ENCODE measurements around the gene TOP1. TPM values are rescaled to one million over a fixed set of nuclear protein-coding genes. Genes with fewer than 3 reads are reported as not detected.

Gene TOP1
- total and polyA plus RNA-seq, 4 donors, result 39.7 to 62.7 (median 51.7) TPM

DNA sequence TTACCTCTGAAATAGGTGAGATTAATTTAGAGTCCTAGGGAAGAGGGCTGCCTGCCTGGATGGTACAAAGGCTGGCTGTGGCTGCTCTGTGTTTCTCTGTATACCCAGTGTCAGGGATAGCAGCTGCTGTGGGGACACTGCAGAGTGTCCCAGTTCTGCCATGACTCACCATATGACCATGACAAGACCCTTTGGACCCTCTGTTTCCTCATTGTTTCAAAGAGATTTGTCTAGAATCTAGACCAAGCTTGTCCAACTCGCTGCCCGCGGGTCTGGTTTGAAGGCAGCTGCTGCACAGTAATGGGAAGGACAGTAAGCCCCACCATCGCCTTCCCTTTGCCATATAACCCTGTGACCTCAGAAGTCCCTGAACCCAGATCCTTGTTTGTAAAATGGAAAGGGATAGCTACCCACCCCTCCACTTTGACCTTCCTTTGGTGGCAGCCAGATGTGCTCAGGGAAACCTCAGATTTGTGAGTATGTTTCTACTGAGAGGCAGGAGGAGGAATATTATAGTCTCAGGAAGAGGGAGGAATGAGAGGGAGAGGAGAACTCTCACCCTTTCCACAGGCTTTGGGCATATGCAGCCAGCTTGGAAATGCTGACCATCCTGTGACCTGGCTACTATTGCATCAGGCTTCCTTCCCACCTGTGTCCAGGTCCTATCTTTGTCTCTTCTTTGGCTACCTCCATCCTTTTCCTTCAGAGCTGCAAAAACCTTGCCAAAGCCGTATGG is 122.7 kb downstream of the TOP1 start:
- no peak overlapping the region for H3K9ac ChIP-seq (ENCODE audit: insufficient read depth in 1 of 2, low read length in 2 of 2)
- no peak overlapping the region for H3K4me3 ChIP-seq
- 85 to 87% methylated on average over 5 of the region's 5 CpGs for WGBS, 2 donors
- H3K4me1 ChIP-seq (ENCODE audit: control insufficient read depth in 5 of 5, insufficient read depth in 5 of 5, low read length in 5 of 5), result peaks cover 7 to 63% (median 23%) of the 10 kb centered on the region in 5 donors
- TF ChIP-seq, protein P1, sequence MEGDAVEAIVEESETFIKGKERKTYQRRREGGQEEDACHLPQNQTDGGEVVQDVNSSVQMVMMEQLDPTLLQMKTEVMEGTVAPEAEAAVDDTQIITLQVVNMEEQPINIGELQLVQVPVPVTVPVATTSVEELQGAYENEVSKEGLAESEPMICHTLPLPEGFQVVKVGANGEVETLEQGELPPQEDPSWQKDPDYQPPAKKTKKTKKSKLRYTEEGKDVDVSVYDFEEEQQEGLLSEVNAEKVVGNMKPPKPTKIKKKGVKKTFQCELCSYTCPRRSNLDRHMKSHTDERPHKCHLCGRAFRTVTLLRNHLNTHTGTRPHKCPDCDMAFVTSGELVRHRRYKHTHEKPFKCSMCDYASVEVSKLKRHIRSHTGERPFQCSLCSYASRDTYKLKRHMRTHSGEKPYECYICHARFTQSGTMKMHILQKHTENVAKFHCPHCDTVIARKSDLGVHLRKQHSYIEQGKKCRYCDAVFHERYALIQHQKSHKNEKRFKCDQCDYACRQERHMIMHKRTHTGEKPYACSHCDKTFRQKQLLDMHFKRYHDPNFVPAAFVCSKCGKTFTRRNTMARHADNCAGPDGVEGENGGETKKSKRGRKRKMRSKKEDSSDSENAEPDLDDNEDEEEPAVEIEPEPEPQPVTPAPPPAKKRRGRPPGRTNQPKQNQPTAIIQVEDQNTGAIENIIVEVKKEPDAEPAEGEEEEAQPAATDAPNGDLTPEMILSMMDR (IDR thresholded peaks at IDR 0.05; ENCODE audit: control extremely low read depth, extremely low read depth), result no peak
- H3K27me3 ChIP-seq (ENCODE audit: control insufficient read depth in 3 of 3, insufficient read depth in 3 of 3, low read length in 2 of 3), result no peaks in the 10 kb centered on the region
- ATAC-seq (ENCODE audit: insufficient read depth, low FRiP score), result no peak
- H3K27ac ChIP-seq (ENCODE audit: low read depth in 1 of 2, low read length in 1 of 2), result peak overlapping the region; percentile 38 to 49
- DNase-seq, result no peak
- H3K9me3 ChIP-seq (ENCODE audit: control insufficient read depth in 4 of 4, insufficient read depth in 3 of 4, low read length in 3 of 4), result no peaks in the 10 kb centered on the region
- peaks cover 0 to 8% (median 1%) of the 10 kb centered on the region in 4 donors for H3K36me3 ChIP-seq (ENCODE audit: control insufficient read depth in 4 of 4, insufficient read depth in 4 of 4, low read length in 4 of 4)

DNA sequence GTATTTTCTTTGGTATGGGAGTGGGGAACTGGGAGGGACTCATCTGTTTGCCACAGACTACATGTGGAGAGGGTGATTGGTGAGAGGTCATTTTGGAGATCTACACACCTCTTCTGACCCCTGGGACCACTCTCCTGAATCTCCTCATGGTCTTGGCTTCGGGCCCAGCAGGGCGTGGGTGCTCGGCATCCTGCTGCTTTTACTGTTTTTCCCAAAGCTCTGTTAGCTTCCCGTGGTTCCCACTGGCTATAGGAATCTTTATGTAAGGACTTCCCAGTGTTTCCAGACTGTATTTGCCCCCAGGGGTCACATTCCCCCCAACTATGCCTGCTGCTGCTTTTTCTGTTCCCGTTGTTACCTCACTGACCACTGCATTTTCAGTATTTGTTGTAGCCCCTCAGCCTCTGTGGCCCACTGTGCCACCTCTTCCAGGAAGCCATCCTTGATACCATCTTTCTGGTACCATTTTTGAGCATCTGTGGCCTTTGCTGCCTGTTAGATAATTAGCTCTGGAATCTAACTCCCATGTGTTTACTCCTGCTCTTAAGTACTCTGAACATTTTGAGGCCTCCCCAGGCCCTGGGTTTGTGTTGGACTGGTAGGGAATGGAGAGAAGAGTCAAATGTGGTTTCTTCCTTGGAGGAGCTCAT is 123.6 kb downstream of the TOP1 start:
- Histone ChIP-seq H3K9ac (ENCODE audit: insufficient read depth in 1 of 2, low read length in 2 of 2) (no peak overlapping the region), H3K27ac (ENCODE audit: low read depth in 1 of 2, low read length in 1 of 2) (peak overlapping the region; percentile 11 to 17), H3K36me3 (ENCODE audit: control insufficient read depth in 4 of 4, insufficient read depth in 4 of 4, low read length in 4 of 4) (peaks cover 0 to 8% (median 1%) of the 10 kb centered on the region in 4 donors), H3K4me1 (ENCODE audit: control insufficient read depth in 5 of 5, insufficient read depth in 5 of 5, low read length in 5 of 5) (peaks cover 7 to 62% (median 18%) of the 10 kb centered on the region in 5 donors), H3K9me3 (ENCODE audit: control insufficient read depth in 4 of 4, insufficient read depth in 3 of 4, low read length in 3 of 4) (no peaks in the 10 kb centered on the region), H3K4me3 (no peak overlapping the region), H3K27me3 (ENCODE audit: control insufficient read depth in 3 of 3, insufficient read depth in 3 of 3, low read length in 2 of 3) (no peaks in the 10 kb centered on the region)
- no peak for DNase-seq
- no peak for ATAC-seq (ENCODE audit: insufficient read depth, low FRiP score)
- WGBS, 2 donors, result 48 to 61% methylated on average over 5 of the region's 5 CpGs
- TF ChIP-seq, protein P1 (IDR thresholded peaks at IDR 0.05; ENCODE audit: control extremely low read depth, extremely low read depth), result no peak

DNA sequence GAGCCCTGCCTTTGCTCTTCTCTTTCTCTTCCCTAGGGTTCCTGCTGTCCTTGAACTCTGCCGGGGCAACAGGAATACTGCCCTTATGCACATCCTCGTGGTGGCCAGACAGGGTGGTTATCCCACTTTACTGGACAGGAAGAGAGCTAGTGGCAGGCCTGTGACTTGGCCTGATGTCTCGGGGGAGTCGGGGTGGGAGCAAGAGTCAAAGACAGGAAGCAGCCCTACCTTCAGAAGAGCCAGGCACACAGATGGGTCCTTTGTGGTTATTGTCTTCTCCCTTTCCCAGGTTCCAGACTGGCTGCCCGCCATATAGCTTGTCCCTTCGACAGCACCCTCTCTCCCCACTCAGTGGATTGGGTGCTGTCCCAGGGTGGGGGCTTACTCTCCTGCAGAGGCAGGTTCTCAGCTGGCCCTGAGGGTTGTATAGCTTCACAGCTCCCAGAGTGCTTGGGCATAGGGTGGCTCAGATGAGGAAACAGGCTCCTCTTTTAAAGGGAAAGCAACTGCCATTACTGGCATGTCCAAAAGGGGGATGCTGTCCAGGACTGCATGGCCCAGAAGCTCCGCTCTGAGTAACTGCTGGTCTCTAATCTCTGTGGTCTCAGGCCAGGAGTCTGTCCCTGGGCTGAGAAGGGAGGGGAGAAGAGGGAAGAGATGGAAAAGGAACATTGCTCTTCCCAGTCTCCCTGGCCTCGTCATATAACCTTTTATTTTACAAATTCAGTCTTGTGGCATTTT is 126.0 kb downstream of the TOP1 start:
- Histone ChIP-seq H3K36me3 (ENCODE audit: control insufficient read depth in 4 of 4, insufficient read depth in 4 of 4, low read length in 4 of 4) (peaks cover 0 to 8% (median 3%) of the 10 kb centered on the region in 4 donors), H3K9me3 (ENCODE audit: control insufficient read depth in 4 of 4, insufficient read depth in 3 of 4, low read length in 3 of 4) (no peaks in the 10 kb centered on the region), H3K4me3 (no peak overlapping the region), H3K27ac (ENCODE audit: low read depth in 1 of 2, low read length in 1 of 2) (peak overlapping the region; percentile 42 to 50), H3K4me1 (ENCODE audit: control insufficient read depth in 5 of 5, insufficient read depth in 5 of 5, low read length in 5 of 5) (peaks cover 0 to 60% (median 17%) of the 10 kb centered on the region in 5 donors), H3K9ac (ENCODE audit: insufficient read depth in 1 of 2, low read length in 2 of 2) (no peak overlapping the region), H3K27me3 (ENCODE audit: control insufficient read depth in 3 of 3, insufficient read depth in 3 of 3, low read length in 2 of 3) (no peaks in the 10 kb centered on the region)
- ATAC-seq (ENCODE audit: insufficient read depth, low FRiP score), result no peak
- TF ChIP-seq, protein P1 (IDR thresholded peaks at IDR 0.05; ENCODE audit: control extremely low read depth, extremely low read depth), result no peak
- WGBS, 2 donors, result 62 to 68% methylated on average over 8 of the region's 8 CpGs
- DNase-seq, result no peak

Measured in lung (tissue), 12 donors.